Activated CD8-positive, alpha-beta memory T cell treated with anti-CD3 and anti-CD28 coated beads, Interleukin-2, amount 50 U/mL, for 24 hours (primary cell): ENCODE results near the gene NMNAT2.

Source experiments
- DNase-seq: peaks from one replicate; pipeline ENCODE4 v3.0.0-alpha.2; 2020; ENCODE audit errors: extremely low read depth

NMNAT2 gene

GRCh38 chr1:183310753-183311479 lies 107.3 kb downstream of the NMNAT2 start:
- peak; percentile 2 for DNase-seq

GRCh38 chr1:183308719-183309118 lies 109.5 kb downstream of the NMNAT2 start:
- DNase-seq, result no peak

GRCh38 chr1:183306317-183307042 lies 111.7 kb downstream of the NMNAT2 start:
- DNase-seq, result no peak

DNA sequence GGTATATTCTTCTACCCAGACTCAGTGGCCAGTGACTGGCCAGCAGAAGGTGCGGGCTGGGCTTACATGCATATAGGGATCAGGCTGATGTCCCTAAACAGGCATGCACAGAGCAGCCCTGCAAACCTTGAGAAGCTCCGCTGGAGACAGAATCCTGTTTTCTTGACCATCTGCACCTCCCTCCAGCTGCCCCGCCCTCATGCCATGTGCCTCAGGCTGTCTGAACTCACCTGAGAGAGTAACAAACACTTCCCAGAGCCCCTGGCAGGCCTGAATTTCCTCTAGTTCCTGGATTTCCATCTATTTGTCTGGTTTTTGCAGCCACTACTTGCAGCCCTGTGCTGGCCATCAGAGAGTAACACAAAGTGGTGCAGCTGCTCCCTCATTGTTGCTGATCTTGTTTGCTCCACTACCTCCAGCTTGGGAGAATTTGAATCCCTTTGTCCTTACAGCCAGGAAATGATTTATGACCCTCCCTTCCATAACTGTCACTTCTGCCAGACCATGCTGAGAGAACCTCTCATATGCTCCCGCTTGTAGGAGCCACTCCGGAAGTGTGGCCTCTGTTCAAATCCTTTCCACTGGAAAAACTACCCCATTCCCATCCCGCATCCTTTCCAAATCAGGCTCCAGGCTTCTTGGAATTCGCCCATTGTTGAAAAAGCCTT lies 113.6 kb downstream of the NMNAT2 start:
- no peak for DNase-seq

GRCh38 chr1:183303901-183304300 lies 114.3 kb downstream of the NMNAT2 start:
- no peak for DNase-seq

- DNase-seq, result no peak
Observed at GRCh38 chr1:183303323-183303645, 114.9 kb downstream of the NMNAT2 start.

DNA sequence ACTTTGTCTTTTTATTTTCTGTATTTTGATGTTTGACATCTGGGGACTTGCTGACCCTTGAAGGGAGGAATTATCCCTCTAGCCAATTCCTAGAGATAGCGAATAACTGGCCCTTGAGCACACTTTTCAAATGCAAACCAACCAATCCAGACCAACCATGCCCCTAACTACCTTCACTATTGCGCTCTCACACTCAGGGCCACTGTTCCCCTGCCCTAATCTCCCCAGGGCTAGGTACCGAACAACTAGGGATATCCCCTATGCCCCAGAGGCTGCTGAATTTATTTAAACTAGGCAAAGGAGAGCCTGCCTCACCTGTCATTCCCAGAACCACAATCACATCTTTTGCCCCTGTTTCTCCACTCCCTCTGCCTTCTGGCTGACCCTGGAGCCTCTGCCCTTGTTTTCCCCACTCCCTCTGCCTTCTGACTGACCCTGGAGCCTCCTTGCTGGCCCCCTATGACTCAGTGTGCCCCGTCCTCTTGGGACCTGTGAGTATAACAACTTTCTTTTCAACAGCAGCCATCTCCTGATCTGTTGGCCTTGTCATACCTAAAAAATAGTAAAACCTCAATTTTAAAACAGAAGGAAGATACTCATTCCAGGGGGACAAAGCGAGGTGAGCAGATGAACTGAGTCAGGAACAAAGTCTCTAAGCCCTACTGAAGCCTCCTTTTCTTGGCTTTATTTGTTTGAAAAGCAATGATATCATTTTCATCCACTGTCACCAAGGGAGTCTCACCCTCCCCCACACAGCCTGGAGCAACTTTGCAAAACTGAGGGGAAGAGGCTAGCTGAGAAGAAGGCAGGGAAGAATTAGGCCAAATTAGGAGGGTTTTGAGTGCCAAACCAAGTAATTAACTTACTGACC lies 115.5 kb downstream of the NMNAT2 start:
- DNase-seq, result no peak

DNA sequence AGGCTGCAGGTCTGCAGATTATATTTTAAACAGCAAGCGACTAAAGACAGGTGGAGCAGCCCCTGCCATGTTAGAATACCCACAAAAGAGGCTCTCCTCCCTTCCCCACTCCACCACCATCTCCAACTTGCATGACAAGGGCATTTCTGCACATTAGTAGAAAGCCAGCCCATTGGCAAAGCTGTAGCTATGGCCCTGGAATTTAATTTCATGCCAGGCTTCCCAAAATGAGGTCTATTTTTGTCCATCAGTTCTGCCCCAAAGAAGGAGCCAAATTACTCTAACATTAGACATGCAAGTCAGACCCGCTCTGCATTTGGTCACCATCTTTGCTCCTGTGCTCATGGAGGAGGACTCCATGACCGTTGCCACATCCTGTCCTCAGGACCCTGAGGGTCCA lies 116.9 kb downstream of the NMNAT2 start:
- no peak for DNase-seq

DNA sequence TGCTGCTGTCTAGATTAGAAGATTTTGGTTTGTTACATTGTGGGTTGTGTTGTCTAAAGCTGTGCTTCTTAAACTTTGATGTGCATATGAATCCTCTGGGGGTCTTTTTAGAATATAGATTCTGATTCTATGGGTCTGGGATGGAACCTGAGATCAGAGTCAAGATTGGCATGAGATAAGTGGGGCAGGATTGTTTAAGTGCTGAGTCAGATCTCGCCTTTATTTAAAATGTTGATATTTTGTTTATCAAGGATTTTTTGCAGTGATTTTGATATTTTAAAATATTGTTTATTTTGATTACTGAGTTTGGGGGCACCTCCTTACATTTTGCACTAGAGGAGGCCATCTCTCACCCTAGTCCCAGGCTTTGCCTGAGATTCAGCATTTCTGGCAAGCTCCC lies 117.4 kb downstream of the NMNAT2 start:
- no peak for DNase-seq

DNA sequence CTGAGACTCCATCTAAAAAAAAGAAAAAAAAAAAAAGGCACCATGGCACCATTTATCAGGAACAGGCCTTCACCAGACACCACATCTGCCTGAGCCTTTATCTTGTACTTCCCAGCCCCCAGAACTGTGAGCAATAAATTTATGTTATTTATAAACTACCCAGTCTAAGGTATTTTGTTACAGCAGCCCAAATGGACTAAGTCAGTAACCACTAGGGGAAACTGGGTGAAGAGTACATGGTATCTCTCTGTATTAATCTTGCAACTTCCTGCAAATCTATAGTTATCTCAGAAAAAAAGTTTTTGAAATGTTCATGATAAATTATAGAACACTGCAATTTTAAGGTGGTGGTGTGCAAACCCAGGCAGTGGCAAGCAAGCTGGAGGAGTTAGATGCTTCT lies 117.8 kb downstream of the NMNAT2 start:
- DNase-seq, result no peak

- DNase-seq, result no peak
Observed at GRCh38 chr1:183296782-183297181, 121.4 kb downstream of the NMNAT2 start.

DNA sequence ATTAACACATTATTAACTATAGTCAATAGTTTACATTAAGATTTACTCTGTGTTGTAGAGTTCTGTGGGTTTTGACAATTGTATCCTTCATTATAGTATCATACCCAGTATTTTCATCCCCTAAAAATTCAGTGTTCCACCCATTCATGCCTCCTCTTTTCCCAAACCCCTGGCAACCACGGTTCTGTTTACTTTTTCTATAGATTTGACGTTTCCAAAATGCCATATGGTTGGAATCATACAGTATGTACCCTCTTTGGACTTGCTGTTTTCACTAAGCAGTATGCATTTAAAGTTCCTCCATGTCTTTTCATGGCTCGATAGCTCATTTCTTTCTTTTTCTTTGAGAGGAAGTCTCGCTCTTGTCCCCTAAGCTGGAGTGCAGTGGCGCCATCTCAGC lies 122.7 kb downstream of the NMNAT2 start:
- no peak for DNase-seq

DNA sequence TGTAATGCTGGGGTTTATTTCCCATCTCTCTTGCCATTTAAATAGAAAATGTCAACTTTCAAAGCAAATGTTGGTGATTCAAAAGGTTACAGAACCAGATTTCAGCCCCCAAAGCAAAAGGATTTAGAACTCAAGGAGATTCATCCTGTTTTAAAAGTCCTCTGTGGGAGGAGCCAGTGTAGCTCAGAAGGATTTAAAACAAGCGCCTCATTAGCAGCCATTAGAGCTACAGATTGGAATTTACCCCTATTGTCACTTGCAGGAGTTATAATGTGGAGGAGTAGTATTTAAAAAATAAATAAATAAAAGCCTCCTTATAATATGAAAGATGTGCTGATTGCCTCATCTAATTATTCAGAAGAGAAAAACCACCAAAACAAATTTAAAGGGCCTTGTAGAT lies 124.3 kb downstream of the NMNAT2 start:
- no peak for DNase-seq

DNA sequence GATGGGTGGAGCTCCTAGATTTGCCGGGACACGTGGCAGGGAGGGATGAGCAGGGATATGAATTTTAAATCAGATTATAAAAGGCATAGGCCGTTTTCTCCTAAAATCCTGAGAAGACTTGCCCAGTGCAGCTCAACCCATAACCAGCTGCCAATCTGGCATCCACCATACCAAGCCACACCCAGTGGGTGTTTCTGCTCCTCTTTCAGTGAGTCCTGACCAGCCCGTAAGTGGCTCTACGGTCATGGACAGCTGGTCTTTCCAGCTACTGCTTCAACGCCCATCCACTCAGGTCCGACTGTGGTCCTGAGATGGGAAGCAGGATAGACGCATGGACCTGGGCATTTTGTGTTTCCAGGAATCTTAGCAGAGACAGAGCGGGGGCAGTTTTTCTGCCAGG lies 124.9 kb downstream of the NMNAT2 start:
- DNase-seq, result no peak

GRCh38 chr1:183291802-183292514 lies 126.2 kb downstream of the NMNAT2 start:
- DNase-seq, result no peak

- DNase-seq, result no peak
Observed at GRCh38 chr1:183291216-183291762, 126.9 kb downstream of the NMNAT2 start.

- DNase-seq, result no peak
Observed at GRCh38 chr1:183290628-183291027, 127.6 kb downstream of the NMNAT2 start.

DNA sequence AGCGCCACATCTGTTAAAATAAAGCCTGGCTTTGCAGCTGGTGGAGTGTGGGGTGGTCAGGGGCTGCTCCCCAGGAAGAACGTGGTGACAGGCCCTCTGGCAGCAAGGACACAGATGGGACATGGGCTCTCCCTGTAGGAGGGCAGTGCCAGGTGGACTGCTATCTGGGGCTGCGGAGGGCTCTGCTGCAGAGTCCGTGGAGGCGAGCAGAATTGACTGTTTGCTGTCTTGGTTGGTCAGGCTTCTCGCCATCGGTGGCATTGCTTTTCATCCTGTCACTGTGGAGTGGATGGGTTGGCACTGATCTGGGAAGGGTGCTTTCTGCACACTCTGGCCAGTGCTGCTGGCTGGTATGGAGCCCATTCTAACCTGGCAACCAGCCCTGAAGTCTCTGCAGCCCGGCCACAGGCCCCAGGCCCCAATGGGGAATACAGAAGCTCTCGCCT lies 129.1 kb downstream of the NMNAT2 start:
- no peak for DNase-seq

- DNase-seq, result no peak
Observed at GRCh38 chr1:183288583-183288982, 129.6 kb downstream of the NMNAT2 start.

DNA sequence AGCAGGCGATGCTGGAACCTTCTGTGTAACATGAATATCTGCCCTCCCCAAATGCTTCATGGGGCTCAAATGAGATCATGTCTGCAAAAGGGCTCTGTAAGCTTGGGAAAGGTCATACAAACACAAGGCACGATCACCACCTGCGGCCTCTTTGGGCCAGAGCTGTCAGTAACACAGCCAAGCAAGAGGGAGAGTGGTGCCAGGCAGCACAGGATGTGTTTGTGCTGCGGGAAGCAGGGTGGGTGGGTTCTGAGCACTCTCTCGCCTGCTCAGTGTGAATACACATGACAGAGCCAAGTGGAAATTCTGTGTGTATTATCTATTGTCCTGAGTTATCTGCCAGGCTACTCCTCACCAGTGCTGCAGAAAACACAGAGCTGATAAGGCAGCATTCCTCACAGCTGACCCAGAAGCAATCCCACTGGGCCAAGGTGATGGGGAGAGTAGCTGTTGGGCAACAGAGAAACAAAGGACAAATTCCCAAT lies 130.9 kb downstream of the NMNAT2 start:
- DNase-seq, result no peak

DNA sequence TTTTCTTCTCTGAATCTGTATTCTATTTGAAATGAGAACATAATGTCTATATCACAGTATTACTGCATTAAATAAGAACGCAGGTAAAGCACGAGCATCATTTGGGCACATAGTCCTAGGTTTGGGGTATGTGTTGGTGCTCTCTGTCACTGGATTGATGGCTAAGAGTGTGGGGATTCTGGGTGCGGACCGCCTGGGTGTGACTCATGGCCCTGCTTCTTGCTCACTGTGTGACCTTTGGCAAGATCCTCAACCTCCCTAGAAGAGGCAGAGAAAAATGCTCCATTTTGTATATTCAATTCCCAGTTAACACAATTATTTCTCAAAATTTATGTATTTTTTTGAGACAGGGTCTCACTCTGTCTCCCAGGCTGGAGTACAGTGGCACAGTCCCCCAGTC lies 132.4 kb downstream of the NMNAT2 start:
- no peak for DNase-seq
